HG03280 (cell line): ENCODE data around the gene C10orf95.

Experiments
- ATAC-seq: cut with Tn5 transposase; IDR thresholded peaks from one replicate; pipeline ENCODE4 v1.9.1; 2021; ENCODE audit warnings: mild to moderate bottlenecking, moderate library complexity; ENCODE audit not compliant: unreplicated experiment

C10orf95 gene

DNA sequence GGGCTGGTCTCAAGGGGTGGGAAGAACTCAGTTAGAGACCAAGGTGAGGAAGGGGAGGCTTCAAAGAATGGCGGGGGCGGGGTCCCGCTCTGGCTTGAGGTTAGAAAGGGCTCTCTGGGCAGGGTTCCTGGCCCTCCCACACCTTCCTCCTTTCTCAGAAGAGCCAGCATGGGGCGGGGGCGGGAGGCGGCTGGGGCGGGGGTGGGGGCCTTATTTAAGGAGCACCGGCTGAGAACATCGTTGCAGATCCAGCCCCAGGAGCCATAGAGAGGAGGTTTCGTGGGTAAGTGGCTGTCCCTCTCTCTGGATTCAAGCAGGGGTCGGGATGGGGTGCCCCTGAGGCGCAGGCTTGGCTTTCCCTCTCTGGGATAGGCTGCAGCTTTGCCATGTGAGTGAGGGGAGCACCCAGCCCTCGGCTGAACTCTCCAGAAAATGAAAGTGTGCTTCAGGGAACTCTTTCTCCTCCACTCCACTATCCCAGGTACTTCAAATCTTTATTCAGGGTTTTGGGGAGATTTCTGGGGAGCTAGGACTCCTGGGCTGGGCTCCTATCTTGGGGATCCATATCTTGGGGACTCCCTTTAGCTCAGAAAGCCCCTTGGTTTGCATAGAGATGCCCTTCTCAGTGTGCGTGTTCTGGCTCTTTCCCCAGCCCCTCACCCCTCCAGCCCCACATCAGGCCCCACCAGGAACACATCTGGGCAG, 15.7 kb downstream of the C10orf95 start:
- no peak for ATAC-seq

DNA sequence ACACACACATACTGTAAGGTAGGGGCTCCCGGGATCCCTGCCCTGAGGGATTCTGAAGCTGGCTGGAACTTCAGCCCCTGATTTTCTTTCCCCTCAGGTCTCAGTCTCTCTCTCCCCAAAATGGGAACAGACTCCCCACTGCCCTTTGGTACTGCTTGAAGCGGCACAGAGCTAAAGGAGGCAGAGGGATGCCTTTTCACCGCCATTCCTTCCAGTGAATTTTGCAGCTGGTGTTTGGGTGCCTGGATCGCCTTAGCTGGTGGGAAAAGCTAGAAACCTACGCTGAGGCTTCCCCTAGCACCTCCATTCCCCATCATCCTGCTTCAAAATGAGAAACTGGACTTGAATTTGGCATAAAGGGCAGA, 16.2 kb downstream of the C10orf95 start:
- ATAC-seq = no peak

GRCh38 chr10:102434394-102435132, 16.8 kb downstream of the C10orf95 start:
- no peak for ATAC-seq

- no peak for ATAC-seq
These were observed 17.7 kb downstream of the C10orf95 start for GRCh38 chr10:102433619-102434046.

GRCh38 chr10:102432162-102432950, 19.0 kb downstream of the C10orf95 start, which contains the start of gene CUEDC2:
Gene CUEDC2, minus strand, starts transcription at chr10:102432574. Its CDS starts 7,386 bp downstream, at chr10:102425188.
- peak; percentile 88 for ATAC-seq

- ATAC-seq = no peak
These were observed 19.8 kb downstream of the C10orf95 start for GRCh38 chr10:102431452-102432124.

DNA sequence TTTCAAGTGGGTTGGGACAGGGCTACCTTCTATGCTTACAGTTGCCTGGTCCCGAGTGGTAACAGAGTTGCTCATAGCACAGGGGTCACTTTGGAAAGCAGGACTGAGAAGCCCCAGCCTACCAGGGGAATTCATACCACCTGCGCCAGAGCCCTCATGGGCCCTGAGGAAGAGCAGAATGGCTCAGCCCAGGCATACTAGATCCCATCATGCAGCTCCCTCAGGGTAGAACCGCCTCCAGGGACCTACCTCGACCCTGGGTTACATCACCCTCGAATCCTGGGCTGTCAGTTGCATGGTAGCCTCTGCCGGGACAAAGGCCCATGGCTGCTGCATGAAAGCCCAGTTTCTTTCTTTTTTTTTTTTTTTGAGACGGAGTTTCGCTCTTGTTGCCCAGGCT, 21.9 kb downstream of the C10orf95 start:
- ATAC-seq = no peak

DNA sequence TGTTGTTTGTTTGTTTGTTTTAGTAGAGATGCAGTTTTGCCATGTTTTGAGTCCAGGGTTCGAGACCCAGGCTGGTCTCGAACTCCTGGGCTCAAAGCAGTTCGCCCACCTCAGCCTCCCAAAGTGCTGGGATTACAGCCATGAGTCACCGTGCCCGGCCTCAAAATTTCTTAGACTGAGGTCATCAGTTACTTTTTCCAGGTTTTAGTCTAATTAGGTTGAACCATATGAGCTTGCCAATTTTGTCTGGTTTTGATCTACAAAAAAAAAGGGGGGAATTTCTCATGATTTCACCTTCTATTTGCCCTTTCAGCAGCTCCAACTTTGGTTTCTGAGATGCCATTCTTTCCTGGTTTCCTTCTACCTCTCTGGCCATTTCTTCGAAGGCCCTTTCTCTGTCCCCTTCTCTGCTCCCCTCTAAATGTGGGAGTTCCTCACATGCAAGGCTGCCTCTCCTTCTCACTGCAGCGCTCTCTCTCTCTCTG, 24.5 kb downstream of the C10orf95 start:
- no peak for ATAC-seq

GRCh38 chr10:102425444-102425843, 25.9 kb downstream of the C10orf95 start:
- no peak for ATAC-seq

GRCh38 chr10:102424916-102425315, 26.4 kb downstream of the C10orf95 start:
- no peak for ATAC-seq

- ATAC-seq = no peak
These were observed 27.2 kb downstream of the C10orf95 start for GRCh38 chr10:102424145-102424544.

DNA sequence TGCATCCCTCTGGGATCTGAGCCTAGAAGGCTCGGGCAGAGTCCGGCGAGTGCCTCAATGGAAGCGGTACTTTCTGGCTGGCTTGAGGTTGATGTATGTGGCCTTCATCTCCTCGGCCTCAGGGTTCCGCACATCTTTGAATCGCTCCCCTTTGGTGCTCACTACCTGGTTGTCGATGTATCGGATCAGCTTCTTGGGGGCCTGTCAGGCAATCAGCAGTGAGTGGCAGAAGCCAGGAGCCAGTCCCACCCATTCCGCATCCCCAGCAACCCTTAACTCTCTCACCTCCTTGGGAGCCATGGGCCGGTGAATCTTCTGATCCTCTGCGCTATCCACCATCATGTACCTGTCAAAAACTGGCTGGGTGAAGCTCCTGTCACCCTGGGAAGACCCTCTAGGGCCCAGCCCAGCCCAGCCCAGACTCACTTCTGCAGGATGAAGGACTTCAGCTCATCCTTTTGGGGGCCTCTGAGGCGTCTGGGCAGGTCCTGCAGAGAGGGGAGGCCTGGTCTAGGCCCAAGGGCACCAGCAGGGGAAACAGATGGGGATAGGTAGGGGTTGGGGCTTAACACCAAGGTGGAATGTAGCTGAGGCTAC, 27.9 kb downstream of the C10orf95 start:
- no peak for ATAC-seq

- ATAC-seq = peak; percentile 34
These were observed 28.7 kb downstream of the C10orf95 start for GRCh38 chr10:102422545-102423129.

DNA sequence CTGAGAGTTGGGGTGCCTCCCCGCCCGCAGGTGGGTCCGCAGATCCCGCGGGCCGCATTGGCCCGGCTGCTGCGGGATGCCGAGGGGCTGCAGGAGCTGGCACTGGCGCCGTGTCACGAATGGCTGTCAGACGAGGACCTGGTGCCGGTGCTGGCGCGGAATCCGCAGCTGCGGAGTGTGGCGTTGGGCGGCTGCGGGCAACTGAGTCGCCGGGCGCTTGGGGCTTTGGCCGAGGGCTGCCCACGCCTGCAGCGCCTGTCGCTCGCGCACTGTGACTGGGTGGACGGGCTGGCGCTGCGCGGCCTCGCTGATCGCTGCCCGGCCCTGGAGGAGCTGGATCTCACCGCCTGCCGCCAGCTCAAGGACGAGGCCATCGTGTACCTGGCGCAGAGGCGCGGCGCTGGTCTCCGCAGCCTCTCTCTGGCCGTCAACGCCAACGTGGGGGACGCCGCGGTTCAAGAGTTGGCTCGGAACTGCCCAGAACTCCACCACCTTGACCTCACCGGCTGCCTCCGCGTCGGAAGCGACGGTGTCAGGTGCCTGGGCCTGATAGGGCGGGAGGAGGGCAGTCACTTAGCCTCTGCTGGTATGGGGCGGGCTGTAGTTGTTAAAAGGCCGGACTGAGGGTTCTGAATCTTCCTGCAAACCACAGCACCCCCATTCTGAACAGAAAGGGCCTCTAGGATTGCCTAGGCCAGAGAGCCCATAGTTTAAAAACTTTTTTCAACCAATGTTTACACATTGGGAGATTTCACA, 29.4 kb downstream of the C10orf95 start:
- peak; percentile 0 for ATAC-seq

DNA sequence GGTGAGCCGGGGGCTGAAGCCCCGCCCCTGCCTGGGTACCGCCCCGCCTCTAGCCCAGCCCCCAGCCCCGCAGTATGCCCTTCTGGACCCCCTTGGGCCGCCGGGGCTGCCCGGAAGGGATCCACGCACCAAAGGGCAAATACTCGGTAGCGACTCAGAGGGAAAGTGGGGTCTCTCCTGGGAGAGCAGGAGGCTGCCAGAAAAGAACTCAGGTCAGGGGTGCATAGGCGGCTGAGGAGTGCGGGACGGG, 29.9 kb downstream of the C10orf95 start:
- no peak for ATAC-seq

GRCh38 chr10:102420714-102421506, 30.4 kb downstream of the C10orf95 start, which contains the start of gene FBXL15:
Gene FBXL15, plus strand, starts transcription at chr10:102420836. Its CDS starts 294 bp downstream, at chr10:102421130.
- peak; percentile 67 for ATAC-seq

DNA sequence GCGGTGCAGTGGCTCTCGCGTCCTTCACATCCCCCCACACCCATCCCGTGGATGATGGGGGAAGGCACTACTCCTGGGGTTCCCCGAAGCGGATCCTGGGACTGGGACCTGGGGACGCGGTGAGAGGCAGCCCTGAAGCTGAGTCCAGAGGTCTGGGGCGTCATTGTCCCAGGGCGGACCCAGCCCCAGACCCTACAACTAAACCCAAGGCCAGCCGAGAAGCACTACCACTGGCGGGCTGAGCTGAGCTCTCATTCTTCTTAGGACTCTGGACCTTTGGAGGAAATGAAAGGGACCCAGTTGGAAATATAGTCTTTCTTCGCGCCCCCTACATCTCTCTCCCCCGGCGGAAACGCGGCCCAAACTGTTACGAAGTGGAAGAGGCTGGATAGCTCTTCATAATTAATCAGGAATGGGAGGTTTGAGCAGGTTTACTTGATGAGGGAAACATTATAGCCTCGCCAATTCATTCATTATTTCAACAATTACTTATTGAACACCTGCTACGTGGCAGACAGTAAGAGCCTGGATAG, 31.1 kb downstream of the C10orf95 start:
- no peak for ATAC-seq
